ENCODE results near the gene STK36.

Gene STK36

DNA sequence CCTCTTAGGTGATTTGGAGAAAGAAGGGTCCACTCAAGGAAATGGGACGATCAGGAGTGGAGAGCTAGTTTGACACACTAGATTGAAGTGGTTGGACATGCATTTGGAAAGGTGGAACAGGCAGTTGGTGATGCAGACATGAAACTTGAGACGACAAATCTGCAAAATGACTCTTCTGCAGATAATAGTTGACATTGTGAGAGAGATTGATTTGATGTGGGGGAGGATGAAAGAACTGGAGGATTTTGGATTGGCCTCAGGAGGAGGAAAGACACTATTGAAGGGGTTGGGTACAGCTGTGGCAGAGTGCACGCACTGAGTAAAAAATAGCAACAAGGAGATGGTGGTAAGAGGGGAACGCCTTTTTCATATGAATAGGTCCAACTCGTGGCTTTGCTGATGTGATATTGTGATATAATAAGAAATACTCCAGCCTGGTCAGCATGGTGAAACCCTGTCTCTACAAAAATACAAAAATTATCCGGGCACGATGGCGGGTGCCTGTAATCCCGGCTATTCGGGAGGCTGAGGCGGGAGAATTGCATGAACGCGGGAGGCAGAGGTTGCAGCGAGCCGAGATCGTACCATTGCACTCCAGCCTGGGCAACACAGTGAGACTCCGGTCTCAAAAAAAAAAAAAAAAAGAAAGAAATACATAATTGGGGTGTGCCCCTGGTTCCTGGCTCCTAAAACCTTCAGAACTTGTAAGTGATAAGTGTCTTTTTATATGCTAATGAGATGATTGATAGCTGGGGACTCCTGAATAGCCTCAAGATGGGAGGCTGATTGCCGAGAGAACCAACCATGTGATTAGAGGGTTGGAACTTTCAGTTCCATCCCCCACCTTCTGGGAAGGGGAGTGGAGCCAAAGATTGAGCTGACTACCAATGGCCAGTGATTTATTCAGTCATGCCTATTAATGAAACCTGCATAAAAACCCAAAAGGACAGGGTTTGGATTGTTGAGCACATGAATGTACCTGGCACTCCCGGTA lies 48.5 kb downstream of the STK36 start:
- Mint-ChIP-seq H3K27ac (no peak overlapping the region), H3K4me3 (no peak overlapping the region), H3K9me3 (no peaks in the 10 kb centered on the region), H3K36me3 (ENCODE audit: low read depth) (peaks cover 30% of the 10 kb centered on the region), H3K27me3 (no peaks in the 10 kb centered on the region), H3K4me1 (ENCODE audit: low read depth) (peaks cover 27% of the 10 kb centered on the region)

DNA sequence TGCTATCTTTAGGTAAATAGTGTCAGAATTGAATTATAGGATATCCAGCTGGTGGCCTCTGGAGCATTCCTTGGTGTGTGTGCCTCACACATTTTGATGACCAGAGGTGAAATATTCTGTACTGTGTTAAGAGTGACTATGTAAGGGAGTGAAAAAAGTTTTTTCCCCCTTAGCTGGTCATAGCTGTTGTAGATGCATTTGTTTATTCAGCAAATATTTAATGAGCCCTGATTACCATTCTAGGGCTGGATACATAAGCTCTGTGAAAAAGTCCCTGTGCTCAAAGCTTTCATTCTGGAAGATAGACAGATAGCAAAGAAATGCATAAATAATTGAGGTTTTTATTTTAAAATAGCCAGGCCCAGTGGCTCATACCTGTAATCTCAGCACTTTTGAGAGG lies 49.6 kb downstream of the STK36 start:
- Mint-ChIP-seq H3K9me3 (peaks cover 8% of the 10 kb centered on the region), H3K27me3 (no peaks in the 10 kb centered on the region), H3K27ac (no peak overlapping the region), H3K36me3 (ENCODE audit: low read depth) (peaks cover 35% of the 10 kb centered on the region), H3K4me3 (no peak overlapping the region), H3K4me1 (ENCODE audit: low read depth) (peaks cover 27% of the 10 kb centered on the region)

DNA sequence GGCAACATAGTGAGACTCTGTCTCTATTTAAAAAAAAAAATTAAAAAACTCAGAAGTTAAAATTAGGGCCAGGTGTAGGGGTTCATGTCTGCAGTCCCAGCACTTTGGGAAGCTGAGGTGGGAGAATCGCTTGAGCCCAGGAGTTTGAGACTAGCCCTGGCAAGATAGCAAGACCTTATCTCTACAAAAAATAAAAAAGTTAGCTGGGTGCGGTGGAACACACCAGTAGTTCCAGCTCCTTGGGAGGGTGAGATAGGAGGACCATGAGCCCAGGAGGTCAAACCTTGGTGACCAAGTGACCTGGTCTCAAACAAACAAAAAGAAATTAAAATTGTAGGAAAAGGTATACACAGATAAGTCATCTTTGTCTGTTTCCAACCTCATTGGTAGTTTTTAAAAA lies 50.0 kb downstream of the STK36 start:
- peaks cover 8% of the 10 kb centered on the region for H3K9me3 Mint-ChIP-seq
- H3K4me1 Mint-ChIP-seq (ENCODE audit: low read depth) = peaks cover 24% of the 10 kb centered on the region
- H3K27ac Mint-ChIP-seq = no peak overlapping the region
- H3K36me3 Mint-ChIP-seq (ENCODE audit: low read depth) = peaks cover 37% of the 10 kb centered on the region
- no peak overlapping the region for H3K4me3 Mint-ChIP-seq
- H3K27me3 Mint-ChIP-seq = no peaks in the 10 kb centered on the region

DNA sequence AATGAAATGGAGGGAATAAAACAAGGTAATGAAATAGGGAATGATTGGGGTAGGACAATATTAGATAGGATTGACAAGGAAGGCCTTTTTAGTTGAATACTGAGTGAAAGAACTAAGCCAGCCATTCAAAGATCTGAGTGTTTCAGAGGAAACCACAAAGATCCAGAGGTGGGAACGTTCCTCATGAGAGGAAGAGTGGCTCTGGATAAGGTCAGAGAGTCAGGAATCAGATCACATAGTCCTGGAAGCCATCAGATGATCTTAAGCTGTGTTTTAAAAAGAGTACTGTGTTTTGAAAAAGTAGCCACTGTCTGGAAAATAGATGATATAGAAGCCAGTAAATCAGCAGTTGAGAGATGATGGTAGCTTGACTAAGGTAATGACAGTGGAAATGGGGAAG lies 50.5 kb downstream of the STK36 start:
- H3K27me3 Mint-ChIP-seq = no peaks in the 10 kb centered on the region
- H3K27ac Mint-ChIP-seq = no peak overlapping the region
- H3K4me3 Mint-ChIP-seq = no peak overlapping the region
- H3K4me1 Mint-ChIP-seq (ENCODE audit: low read depth) = peaks cover 20% of the 10 kb centered on the region
- H3K36me3 Mint-ChIP-seq (ENCODE audit: low read depth) = peaks cover 39% of the 10 kb centered on the region
- peaks cover 8% of the 10 kb centered on the region for H3K9me3 Mint-ChIP-seq

DNA sequence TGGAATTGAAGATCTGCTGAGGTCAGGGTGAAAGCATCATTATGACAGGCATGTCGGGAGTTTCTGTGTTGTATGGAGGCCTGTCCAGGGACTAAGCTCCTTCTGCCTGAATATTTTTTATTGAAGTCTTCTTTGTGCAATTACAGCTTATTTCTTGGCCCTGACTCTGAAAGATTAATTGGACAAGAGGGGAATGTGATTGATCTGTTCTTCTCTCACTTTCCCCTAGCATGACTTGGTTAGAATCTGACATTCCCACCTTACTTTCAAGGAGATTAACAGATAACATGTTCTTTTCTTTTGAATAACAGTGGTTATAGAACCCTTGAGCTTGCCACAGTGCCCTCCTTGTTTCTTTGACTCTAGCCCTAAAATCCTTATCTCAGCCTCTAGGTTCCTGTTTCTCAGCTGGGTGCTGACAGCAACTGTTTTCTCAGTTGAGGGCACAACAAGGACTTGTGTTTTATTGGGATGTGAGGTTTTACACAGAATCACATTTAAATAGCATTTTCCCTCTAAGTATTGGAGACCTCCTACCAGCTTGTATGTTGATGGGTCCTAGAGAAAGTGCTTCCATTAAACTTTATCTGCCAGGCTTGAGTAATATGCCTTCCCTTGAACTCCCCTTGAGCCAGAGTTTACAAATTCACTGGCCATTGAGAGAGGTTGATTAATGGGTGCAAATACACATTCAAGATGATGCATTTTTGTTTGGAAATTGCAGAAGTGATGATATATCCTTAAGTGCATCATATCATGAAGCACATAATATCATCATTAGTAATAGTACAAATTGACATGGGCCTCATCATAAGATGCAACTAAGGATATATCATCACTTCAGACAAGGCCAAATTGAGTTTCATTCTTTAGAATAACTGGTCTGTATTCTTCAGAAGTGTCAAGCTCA lies 51.2 kb downstream of the STK36 start:
- peaks cover 43% of the 10 kb centered on the region for H3K36me3 Mint-ChIP-seq (ENCODE audit: low read depth)
- peaks cover 11% of the 10 kb centered on the region for H3K9me3 Mint-ChIP-seq
- no peaks in the 10 kb centered on the region for H3K27me3 Mint-ChIP-seq
- no peak overlapping the region for H3K27ac Mint-ChIP-seq
- H3K4me1 Mint-ChIP-seq (ENCODE audit: low read depth) = peaks cover 21% of the 10 kb centered on the region
- no peak overlapping the region for H3K4me3 Mint-ChIP-seq

DNA sequence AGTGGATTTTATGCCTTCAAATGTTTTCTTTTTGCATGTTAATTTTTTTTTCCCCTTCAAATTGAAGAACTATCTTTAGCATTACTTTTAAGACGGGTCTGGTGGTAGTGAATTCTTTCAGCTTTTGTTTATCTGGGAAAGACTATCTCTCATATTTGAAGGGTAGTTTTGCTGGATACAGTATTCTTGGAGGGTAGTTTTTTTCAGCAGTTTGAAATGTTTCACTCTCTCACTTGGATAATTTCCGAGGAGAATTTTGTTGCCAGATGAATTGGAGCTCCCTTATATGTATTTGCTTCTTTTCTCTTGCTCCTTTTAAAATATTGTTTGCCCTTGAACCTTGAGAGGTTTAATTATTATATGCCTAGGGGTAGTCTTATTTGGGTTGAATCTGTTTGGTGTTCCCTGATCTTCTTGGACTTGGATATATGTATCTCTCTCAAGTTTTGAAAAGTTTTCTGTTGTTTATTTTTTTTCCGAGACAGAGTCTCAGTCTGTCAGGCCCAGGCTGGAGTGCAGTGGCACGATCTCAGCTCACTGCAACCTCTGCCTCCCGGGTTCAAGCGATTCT lies 54.2 kb downstream of the STK36 start:
- H3K4me1 Mint-ChIP-seq (ENCODE audit: low read depth) = peaks cover 18% of the 10 kb centered on the region
- peaks cover 40% of the 10 kb centered on the region for H3K36me3 Mint-ChIP-seq (ENCODE audit: low read depth)
- H3K27me3 Mint-ChIP-seq = no peaks in the 10 kb centered on the region
- peaks cover 11% of the 10 kb centered on the region for H3K9me3 Mint-ChIP-seq
- no peak overlapping the region for H3K4me3 Mint-ChIP-seq
- H3K27ac Mint-ChIP-seq = no peak overlapping the region

DNA sequence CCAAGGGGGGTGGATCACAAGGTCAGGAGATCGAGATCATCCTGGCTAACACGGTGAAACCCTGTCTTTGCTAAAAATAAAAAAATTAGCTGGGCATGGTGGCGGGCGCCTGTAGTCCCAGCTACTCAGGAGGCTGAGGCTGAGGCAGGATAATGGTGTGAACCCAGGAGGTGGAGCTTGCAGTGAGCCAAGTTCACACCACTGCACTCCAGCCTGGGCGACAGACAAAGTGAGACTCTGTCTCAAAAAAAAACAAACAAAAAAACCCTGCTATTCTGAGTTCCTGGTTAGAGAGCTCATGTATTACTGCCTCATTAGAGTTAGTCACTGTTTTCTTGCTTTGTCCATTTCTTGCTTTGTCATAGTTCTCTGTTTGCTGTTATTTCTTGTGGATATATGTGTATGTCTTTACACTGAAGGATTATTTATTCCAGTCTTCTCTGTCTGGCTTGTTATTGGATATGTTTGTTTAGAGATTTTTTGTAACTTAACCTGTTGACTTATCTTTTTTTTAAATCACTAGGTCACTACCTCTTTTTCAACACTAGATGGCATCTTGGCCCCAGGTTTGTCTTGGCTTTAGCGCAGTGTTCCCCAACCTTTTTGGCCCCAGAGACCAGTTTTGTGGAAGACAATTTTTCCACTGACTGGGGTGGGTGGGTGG lies 55.7 kb downstream of the STK36 start:
- Mint-ChIP-seq H3K27me3 (no peaks in the 10 kb centered on the region), H3K9me3 (peaks cover 11% of the 10 kb centered on the region), H3K36me3 (ENCODE audit: low read depth) (peaks cover 54% of the 10 kb centered on the region), H3K27ac (no peak overlapping the region), H3K4me3 (no peak overlapping the region), H3K4me1 (ENCODE audit: low read depth) (peaks cover 22% of the 10 kb centered on the region)

DNA sequence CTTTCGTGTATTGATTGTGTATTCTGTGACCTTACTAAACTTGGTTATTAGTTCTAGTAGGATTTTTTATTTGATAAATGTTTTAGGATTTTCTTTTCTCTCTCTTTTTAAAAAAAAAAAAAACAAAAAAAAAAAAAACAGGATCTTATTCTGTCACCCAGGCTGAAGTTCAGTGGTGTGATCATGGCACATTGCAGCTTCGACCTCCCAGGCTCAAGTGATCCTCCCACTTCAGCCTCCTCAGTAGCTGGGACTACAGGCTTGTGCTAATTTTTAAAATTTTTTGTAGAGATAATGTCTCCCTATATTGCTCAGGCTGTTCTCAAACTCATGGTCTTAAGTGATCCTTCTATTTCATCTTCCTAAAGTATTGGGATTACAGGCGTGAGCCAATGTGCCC lies 57.8 kb downstream of the STK36 start:
- Mint-ChIP-seq H3K9me3 (peaks cover 11% of the 10 kb centered on the region), H3K27ac (no peak overlapping the region), H3K4me1 (ENCODE audit: low read depth) (peaks cover 29% of the 10 kb centered on the region), H3K27me3 (no peaks in the 10 kb centered on the region), H3K4me3 (no peak overlapping the region), H3K36me3 (ENCODE audit: low read depth) (peaks cover 62% of the 10 kb centered on the region)

DNA sequence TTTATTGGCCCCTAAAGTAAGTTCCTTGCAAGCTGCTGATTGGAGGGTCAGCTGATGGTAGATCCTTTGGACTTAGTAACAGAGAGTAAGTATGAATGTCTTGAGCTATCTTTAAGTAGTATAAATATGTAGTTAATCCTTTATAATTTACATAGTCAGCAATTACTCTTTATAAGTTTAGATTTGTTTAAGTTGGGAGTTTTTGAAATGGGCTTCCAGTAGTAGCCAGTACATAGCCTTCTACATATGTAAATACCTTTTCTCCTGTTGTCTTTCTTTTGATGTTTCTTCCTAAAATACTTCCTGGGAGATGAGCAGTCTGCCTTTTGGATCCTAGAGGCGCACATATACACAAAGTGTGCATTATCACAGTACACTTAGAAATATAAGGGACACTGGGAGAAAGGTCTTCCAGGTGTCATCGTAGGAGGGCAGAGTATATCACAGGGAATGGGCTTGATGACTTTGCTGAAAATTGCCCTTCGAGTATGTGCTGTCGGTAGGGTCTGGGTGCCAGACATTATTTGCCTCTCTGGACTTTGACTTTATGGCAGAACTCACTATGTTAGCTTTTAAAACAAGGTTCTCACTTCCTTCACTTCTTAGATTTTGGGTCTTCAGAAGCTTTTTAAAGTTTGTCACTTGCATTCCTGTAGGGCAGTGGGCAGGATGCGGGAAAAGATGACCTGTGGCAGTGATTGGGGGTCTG lies 60.3 kb downstream of the STK36 start:
- H3K4me1 Mint-ChIP-seq (ENCODE audit: low read depth) = peaks cover 33% of the 10 kb centered on the region
- H3K27me3 Mint-ChIP-seq = no peaks in the 10 kb centered on the region
- H3K27ac Mint-ChIP-seq = no peak overlapping the region
- H3K9me3 Mint-ChIP-seq = peaks cover 4% of the 10 kb centered on the region
- H3K36me3 Mint-ChIP-seq (ENCODE audit: low read depth) = peaks cover 52% of the 10 kb centered on the region
- H3K4me3 Mint-ChIP-seq = no peak overlapping the region

DNA sequence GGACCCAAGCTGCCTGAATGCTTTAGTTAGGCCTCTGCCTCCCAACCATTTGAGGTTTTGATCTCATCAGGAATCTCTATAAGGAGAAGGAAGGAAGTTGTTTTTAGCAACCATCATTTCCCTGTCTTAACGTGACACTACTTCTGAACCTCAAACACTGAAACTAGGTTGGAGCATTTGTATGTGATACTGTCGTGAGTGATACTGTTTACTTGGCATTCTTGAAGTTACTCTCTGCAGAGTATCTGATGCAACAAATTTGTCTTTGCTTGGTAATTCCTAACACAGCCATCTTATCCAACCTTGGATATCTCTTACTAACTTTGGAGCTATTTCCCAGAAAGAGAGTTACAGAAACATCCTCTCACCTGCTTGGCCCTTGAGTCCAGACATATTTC lies 60.9 kb downstream of the STK36 start:
- no peaks in the 10 kb centered on the region for H3K27me3 Mint-ChIP-seq
- no peak overlapping the region for H3K4me3 Mint-ChIP-seq
- H3K36me3 Mint-ChIP-seq (ENCODE audit: low read depth) = peaks cover 52% of the 10 kb centered on the region
- no peak overlapping the region for H3K27ac Mint-ChIP-seq
- H3K9me3 Mint-ChIP-seq = peaks cover 2% of the 10 kb centered on the region
- H3K4me1 Mint-ChIP-seq (ENCODE audit: low read depth) = peaks cover 31% of the 10 kb centered on the region

DNA sequence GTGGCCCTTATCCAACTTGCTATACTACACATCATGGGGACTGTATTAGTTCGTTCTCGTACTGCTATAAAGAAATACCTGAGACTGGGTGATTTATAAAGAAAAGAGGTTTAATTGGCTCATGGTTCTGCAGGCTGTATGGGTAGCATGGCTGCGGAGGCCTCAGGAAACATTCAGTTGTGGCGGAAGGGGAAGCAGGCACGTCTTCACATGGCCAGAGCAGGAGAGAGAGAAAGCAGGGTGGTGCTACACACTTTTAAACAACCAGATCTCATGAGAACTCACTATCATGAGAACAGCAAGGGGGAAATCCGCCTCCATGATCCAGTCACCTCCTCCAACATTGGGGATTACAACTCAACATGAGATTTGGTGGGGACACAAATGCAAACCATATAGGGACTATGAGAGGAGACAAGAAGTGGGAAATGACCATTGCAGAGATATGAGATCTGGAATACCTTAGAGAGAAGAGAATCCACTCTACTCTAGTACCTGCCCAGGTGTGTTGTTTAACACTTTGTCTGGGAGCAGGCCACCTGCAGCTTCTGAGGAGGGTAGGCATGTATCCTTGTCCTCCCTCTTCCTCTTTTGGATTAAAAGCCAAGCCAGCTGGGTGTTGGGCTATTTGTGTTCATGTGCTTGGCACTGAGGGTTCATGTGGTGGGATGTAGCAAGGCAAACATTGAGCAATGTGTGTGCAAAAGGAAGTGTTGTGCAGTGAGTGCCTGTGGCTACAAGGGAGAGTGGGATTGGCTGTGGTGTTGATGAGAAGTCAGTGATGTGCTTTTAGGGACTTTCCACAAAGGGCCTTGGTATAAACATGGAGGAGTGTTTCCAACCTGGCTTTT lies 61.5 kb downstream of the STK36 start:
- H3K9me3 Mint-ChIP-seq = no peaks in the 10 kb centered on the region
- no peaks in the 10 kb centered on the region for H3K27me3 Mint-ChIP-seq
- peaks cover 55% of the 10 kb centered on the region for H3K36me3 Mint-ChIP-seq (ENCODE audit: low read depth)
- peaks cover 29% of the 10 kb centered on the region for H3K4me1 Mint-ChIP-seq (ENCODE audit: low read depth)
- H3K4me3 Mint-ChIP-seq = peak overlapping the region; percentile 12
- peak overlapping the region; percentile 50 for H3K27ac Mint-ChIP-seq

DNA sequence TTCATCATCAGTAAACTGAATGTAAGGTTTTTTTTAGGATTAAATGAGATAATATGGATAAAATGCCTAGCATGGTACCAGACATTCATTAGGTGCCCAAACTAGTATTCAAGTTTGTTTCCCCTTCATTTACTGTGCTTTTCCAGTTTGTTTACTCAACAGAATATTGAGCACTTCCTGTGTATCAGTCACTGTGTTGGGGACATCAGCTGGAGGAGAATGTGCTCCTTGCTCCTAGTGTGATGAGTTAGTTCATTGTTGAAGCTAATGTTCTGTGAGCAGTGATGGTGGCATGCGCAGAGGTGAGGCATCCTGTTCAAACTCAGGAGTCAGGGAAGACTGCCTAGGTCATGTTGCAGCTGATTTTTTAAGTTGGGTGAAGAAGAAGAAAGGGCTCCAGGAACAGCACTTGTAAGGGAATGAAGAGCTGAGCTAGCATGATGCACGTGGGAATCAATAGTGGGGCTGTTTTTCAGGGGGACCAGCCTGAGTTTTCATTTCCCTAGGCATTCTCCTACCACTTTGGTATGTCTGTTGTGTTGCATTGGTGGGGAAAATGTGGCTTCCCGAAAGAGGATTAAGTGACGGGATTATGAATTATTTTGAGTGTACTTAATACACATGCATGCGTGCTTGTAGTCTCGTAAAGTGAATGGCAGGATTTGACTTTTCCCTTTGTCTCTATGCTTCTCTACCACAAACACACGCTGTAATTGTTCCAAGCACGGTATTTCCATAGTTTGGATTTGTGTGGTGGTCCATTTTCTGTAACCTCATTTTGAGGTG lies 62.5 kb downstream of the STK36 start:
- peaks cover 59% of the 10 kb centered on the region for H3K36me3 Mint-ChIP-seq (ENCODE audit: low read depth)
- no peak overlapping the region for H3K4me3 Mint-ChIP-seq

DNA sequence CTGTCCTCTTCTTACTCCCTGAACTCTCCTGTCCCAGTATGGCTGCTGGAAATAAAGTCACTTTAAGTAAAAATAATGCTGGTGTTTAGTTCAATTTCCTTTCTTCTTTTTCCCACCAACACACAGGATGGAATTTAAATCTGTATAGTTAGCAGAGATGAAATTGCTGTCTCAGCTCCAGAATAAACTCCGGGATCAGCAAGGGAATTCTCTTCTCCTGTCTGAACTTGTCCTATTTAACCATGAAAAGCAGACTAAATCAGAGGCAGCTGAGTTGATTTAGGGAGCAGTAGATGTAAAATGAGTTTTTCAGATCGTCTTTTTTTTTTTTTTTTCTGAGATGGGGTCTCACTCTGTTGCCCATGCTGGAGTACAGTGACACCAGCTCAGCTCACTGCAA lies 64.6 kb downstream of the STK36 start:
- H3K4me1 Mint-ChIP-seq (ENCODE audit: low read depth) = peaks cover 26% of the 10 kb centered on the region
- no peak overlapping the region for H3K4me3 Mint-ChIP-seq
- no peaks in the 10 kb centered on the region for H3K9me3 Mint-ChIP-seq
- H3K27me3 Mint-ChIP-seq = no peaks in the 10 kb centered on the region
- H3K36me3 Mint-ChIP-seq (ENCODE audit: low read depth) = peaks cover 64% of the 10 kb centered on the region
- no peak overlapping the region for H3K27ac Mint-ChIP-seq

More for the DNA sequence above, 62.5 kb downstream of the STK36 start:
- Mint-ChIP-seq H3K4me1 (ENCODE audit: low read depth) (peaks cover 29% of the 10 kb centered on the region), H3K27ac (no peak overlapping the region), H3K9me3 (no peaks in the 10 kb centered on the region), H3K27me3 (no peaks in the 10 kb centered on the region)

All from stimulated activated naive CD8-positive, alpha-beta T cell treated with anti-CD3 and anti-CD28 coated beads, Interleukin-15, Interleukin-2, amounts not matched to agents 100 ng/mL and 50 ng/mL, for 24 hours (primary cell).